Tibial nerve (tissue), 4 donors: Measurements from ENCODE around the gene C1orf53. TPM values are rescaled to one million over a fixed set of nuclear protein-coding genes. Genes with fewer than 3 reads are reported as not detected.

ENCODE experiments used
- DNase-seq, 2 donors: peaks; one replicate each; pipeline ENCODE4 v3.0.0-alpha.2; 2019; ENCODE audit warnings: low spot score in 2 of 2
- H3K27ac ChIP-seq, 4 donors: fragments of 200-600 bp; sonication (generic) in 3 of 4; one replicate each; pipeline ENCODE4 v1.5.1; 2017 to 2019; ENCODE audit warnings: mild to moderate bottlenecking in 1 of 4
- H3K27me3 ChIP-seq, 2 donors: fragments of 200-600 bp; sonication (generic) in 1 of 2; one replicate each; pipeline versions ENCODE4 v1.5.1 to v1.6.0; 2017 to 2019
- H3K36me3 ChIP-seq, 3 donors: fragments of 200-600 bp; sonication (generic); one replicate each; pipeline ENCODE4 v1.5.1; 2018 to 2019
- H3K4me1 ChIP-seq, 4 donors: fragments of 200-600 bp; sonication (generic) in 3 of 4; one replicate each; pipeline ENCODE4 v1.5.1; 2017 to 2019
- H3K4me3 ChIP-seq, 4 donors: fragments of 200-600 bp; sonication (generic) in 3 of 4; one replicate each; pipeline ENCODE4 v1.5.1; 2017 to 2019; ENCODE audit warnings: mild to moderate bottlenecking in 1 of 4, moderate library complexity in 1 of 4
- H3K9me3 ChIP-seq, 4 donors: fragments of 200-600 bp; sonication (generic) in 3 of 4; one replicate each; pipeline ENCODE4 v1.5.1; 2017 to 2019
- EP300 ChIP-seq, 2 donors: sonication (generic); formaldehyde crosslinking; IDR thresholded peaks; one replicate each; pipeline ENCODE4 v1.6.1; 2017; ENCODE audit warnings: antibody characterized with exemption in 2 of 2, mild to moderate bottlenecking in 1 of 2
- POLR2A ChIP-seq, 2 donors: fragments of 450-650 bp; IDR thresholded peaks; one replicate each; pipeline ENCODE4 v1.6.1; 2017; ENCODE audit warnings: antibody characterized with exemption in 2 of 2, mild to moderate bottlenecking in 2 of 2, moderate library complexity in 2 of 2
- WGBS, 2 donors: methylation state at CpG; one replicate each; pipeline ENCODE4 v1.1.5; 2018; 5-methylcytosine and 5-hydroxymethylcytosine counted together
- total RNA-seq, 4 donors: library from RNA; depleted of rRNA; stranded (reverse); fragments of >200 nt; gene quantifications; one replicate each; pipeline ENCODE4 v1.1.0, GENCODE V29; 2016
- TF ChIP-seq, protein P1 (sequence below), 5 experiments: fragments of 200-600 bp in 3 of 5; fragments of 450-650 bp in 2 of 5; sonication (generic) in 3 of 5; IDR thresholded peaks; one replicate each; pipeline ENCODE4 v1.5.1; 2016 to 2019; ENCODE audit warnings: antibody characterized with exemption in 5 of 5, mild to moderate bottlenecking in 3 of 5, moderate library complexity in 2 of 5

Gene C1orf53
- total RNA-seq, 4 donors from 2014 or later, result not detected

DNA sequence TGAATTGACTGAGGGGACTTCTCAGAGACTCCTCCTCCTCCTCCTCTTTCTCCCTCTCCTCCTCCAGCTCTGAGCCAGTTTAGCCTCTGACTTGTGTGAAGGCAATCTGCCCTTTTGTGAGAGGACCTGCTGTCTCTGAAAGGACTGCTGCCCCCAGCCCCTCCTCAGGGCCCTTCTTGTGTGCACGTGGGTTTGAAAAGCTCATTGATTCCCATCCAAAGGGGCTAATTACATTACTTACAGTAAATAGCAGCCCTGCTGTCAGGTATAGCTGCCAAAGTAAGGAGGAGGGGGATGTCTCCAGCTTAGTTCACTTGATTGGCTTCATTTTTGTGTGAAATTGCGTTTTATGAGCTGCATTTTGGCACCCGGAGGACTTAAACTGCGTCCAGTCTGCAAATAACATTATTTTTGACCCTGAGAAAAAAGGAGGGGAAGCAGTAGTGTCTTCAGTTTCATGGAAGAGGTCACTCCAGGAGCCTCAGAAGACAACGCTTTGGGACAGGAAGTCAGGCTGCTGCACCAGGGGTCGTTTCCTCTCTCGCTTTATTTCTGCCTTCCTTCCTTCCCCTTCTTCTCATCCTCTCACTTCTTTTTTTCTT lies 12.9 kb downstream of the C1orf53 start:
- peaks cover 0 to 95% (median 47%) of the 10 kb centered on the region in 4 donors for H3K4me1 ChIP-seq
- DNase-seq, result no peak

DNA sequence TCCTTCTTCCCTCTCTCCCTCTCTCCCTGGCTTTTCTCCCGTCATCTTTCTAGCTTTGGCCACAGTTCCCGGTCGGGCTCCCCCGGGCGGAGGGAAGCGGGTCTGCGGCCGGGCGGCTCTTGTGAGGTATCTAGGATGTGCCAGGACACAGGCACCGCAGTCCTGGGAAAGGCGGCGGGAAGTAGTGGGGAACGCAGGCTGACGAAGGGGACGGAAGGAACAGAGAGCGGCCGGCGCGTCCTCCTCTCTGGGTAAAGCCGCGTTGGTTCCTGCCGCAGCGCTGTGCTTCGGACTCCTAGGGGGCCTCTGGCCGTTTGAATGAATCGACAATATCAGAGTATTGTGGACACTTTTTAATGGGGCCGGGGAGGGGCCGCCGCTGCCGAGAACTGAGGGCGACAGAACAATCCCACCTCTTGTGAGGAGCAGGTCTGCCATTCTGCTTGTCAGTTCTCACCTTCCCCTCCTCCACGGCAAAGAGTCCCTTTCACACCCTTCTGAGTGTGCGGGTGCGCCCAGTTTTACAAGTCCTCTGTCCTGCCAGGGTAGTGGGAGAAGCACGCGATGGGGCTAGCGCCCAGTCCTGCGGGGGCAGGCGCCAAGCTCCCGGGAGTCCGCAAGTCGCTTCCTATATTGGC lies 13.6 kb downstream of the C1orf53 start:
- Histone ChIP-seq H3K27me3 (peaks cover 12 to 100% of the 10 kb centered on the region in 2 donors), H3K4me3 (peak overlapping the region in 2 of 4 donors; percentile 6 to 33), H3K4me1 (peaks cover 0 to 95% (median 44%) of the 10 kb centered on the region in 4 donors), H3K9me3 (no peaks in the 10 kb centered on the region), H3K36me3 (no peaks in the 10 kb centered on the region), H3K27ac (no peak overlapping the region)
- DNase-seq, result no peak
- TF ChIP-seq, protein P1, sequence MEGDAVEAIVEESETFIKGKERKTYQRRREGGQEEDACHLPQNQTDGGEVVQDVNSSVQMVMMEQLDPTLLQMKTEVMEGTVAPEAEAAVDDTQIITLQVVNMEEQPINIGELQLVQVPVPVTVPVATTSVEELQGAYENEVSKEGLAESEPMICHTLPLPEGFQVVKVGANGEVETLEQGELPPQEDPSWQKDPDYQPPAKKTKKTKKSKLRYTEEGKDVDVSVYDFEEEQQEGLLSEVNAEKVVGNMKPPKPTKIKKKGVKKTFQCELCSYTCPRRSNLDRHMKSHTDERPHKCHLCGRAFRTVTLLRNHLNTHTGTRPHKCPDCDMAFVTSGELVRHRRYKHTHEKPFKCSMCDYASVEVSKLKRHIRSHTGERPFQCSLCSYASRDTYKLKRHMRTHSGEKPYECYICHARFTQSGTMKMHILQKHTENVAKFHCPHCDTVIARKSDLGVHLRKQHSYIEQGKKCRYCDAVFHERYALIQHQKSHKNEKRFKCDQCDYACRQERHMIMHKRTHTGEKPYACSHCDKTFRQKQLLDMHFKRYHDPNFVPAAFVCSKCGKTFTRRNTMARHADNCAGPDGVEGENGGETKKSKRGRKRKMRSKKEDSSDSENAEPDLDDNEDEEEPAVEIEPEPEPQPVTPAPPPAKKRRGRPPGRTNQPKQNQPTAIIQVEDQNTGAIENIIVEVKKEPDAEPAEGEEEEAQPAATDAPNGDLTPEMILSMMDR (IDR thresholded peaks at IDR 0.05), result peak in 4 of 5 experiments; percentile 13 to 36 (median 24)
- TF ChIP-seq EP300 (IDR thresholded peaks at IDR 0.05) (no peak), POLR2A (IDR thresholded peaks at IDR 0.05) (no peak)
- WGBS, 2 donors, result 2% methylated on average over 42 of the region's 42 CpGs

More for the DNA sequence above, 12.9 kb downstream of the C1orf53 start:
- no peak overlapping the region for H3K27ac ChIP-seq
- H3K9me3 ChIP-seq, result no peaks in the 10 kb centered on the region
- TF ChIP-seq, protein P1 (IDR thresholded peaks at IDR 0.05), result no peak
- TF ChIP-seq POLR2A (IDR thresholded peaks at IDR 0.05) (no peak), EP300 (IDR thresholded peaks at IDR 0.05) (no peak)
- H3K36me3 ChIP-seq, result no peaks in the 10 kb centered on the region
- WGBS, 2 donors, result 3 to 8% methylated on average over 7 of the region's 7 CpGs
- H3K4me3 ChIP-seq, result peak overlapping the region in 1 of 4 donors; percentile 33
- peaks cover 12 to 100% of the 10 kb centered on the region in 2 donors for H3K27me3 ChIP-seq

DNA sequence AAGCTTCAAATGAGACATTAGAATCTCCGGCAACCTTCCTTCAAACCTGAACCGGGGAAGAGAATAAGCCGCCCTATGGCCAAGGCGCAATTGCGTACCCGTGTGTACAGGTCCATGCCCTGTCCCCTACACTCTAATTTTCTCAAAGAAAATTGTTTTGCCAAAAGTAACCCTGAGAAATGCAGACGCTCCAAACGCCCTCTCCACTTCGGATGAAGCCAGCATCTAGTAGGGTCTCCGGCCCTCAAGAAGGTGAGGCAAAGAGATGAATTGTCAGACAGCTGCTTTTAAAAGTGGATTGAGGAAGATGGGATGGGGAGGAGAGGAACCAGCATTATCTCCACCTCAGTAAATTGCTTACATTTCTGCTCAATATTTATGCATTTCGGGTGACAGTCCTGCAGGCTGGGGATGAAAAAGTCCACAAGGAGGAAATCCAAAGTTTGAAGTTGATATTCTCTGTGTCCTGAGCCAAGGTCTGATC lies 14.1 kb downstream of the C1orf53 start:
- DNase-seq, result no peak
- no peaks in the 10 kb centered on the region for H3K36me3 ChIP-seq
- peak overlapping the region in 2 of 4 donors; percentile 6 to 37 for H3K4me3 ChIP-seq
- H3K27ac ChIP-seq, result no peak overlapping the region
- peaks cover 12 to 100% of the 10 kb centered on the region in 2 donors for H3K27me3 ChIP-seq
- TF ChIP-seq EP300 (IDR thresholded peaks at IDR 0.05), result no peak
- TF ChIP-seq, protein P1 (IDR thresholded peaks at IDR 0.05), result no peak
- no peak for TF ChIP-seq POLR2A (IDR thresholded peaks at IDR 0.05)
- H3K4me1 ChIP-seq, result peaks cover 0 to 95% (median 38%) of the 10 kb centered on the region in 4 donors
- no peaks in the 10 kb centered on the region for H3K9me3 ChIP-seq
- WGBS, 2 donors, result 5 to 9% methylated on average over 11 of the region's 11 CpGs

GRCh38 chr1:197917805-197918651 lies 15.6 kb downstream of the C1orf53 start:
- no peak for TF ChIP-seq EP300 (IDR thresholded peaks at IDR 0.05)
- no peak for TF ChIP-seq POLR2A (IDR thresholded peaks at IDR 0.05)
- TF ChIP-seq, protein P1 (IDR thresholded peaks at IDR 0.05), result no peak
- Histone ChIP-seq H3K27ac (no peak overlapping the region), H3K4me1 (peaks cover 0 to 80% (median 30%) of the 10 kb centered on the region in 4 donors), H3K36me3 (no peaks in the 10 kb centered on the region), H3K27me3 (peaks cover 10 to 100% of the 10 kb centered on the region in 2 donors), H3K4me3 (peak overlapping the region; percentile 4 to 50 (median 32)), H3K9me3 (no peaks in the 10 kb centered on the region)
- no peak for DNase-seq
- WGBS, 2 donors, result 2 to 3% methylated on average over 30 to 63 of the region's 64 CpGs
